Neural crest cell (in vitro differentiated cells): ENCODE results near the gene ERVV-1. TPM values are rescaled to one million over a fixed set of nuclear protein-coding genes. Genes with fewer than 3 reads are reported as not detected.

ENCODE experiments used
- DNase-seq: peaks from one replicate; pipeline ENCODE4 v3.0.0; 2021; ENCODE audit warnings: low read depth, mixed read lengths, low spot score
- H3K27ac Mint-ChIP-seq: one replicate; pipeline ENCODE4 v1.8.0; 2021; ENCODE audit warnings: mild to moderate bottlenecking, mixed read lengths; ENCODE audit not compliant: unreplicated experiment
- H3K27me3 Mint-ChIP-seq: 2 replicates; pipeline ENCODE4 v1.8.0; 2021; ENCODE audit warnings: low read depth, mild to moderate bottlenecking, mixed read lengths
- H3K36me3 Mint-ChIP-seq: 2 replicates; pipeline ENCODE4 v1.8.0; 2021; ENCODE audit warnings: low read depth, mild to moderate bottlenecking, mixed read lengths
- H3K4me1 Mint-ChIP-seq: 2 replicates; pipeline ENCODE4 v1.8.0; 2021; ENCODE audit warnings: mixed read lengths
- H3K4me3 Mint-ChIP-seq: one replicate; pipeline ENCODE4 v1.8.0; 2021; ENCODE audit warnings: mild to moderate bottlenecking, mixed read lengths
- H3K9me3 Mint-ChIP-seq: 2 replicates; pipeline ENCODE4 v1.8.0; 2021; ENCODE audit warnings: mixed read lengths
- total RNA-seq: library from RNA; stranded (reverse); gene quantifications from 2 replicates; pipeline ENCODE4 v1.2.1, GENCODE V29; 2021
- TF ChIP-seq, protein P1 (sequence below): fragments of 200-600 bp; sonication (generic); conservative IDR thresholded peaks from 2 replicates; pipeline ENCODE4 v1.5.0; 2021; ENCODE audit warnings: antibody characterized with exemption, mild to moderate bottlenecking

ERVV-1 gene
- total RNA-seq, 1 donor from 2014 or later: not detected

DNA sequence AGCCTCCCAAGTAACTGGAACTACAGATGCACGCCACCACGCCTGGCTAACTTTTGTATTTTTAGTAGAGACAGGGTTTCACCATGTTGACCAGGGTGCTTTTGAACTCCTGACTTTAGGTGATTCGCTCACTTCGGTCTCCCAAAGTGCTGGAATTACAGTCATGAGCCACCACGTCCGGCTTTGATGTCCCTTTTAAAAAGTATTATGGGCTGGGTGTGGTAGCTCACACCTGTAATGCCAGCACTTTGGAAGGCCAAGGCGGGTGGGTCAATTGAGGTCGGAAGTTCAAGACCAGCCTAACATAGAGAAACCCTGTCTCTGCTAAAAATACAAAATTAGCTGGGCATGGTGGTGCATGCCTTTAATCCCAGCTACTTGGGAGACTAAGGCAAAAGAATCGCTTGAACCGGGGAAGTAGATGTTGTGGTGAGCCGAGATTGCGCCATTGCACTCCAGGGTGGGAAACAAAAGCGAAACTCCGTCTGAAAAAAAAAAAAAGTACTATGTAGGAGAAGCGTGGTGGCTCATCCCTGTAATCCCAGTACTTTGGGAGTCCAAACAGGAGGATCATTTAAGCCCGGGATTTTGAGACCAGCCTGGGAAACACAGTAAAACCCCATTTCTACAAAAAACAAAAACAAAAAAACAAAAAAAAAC, 22.8 kb upstream of the ERVV-1 start:
- H3K27ac Mint-ChIP-seq: peak overlapping the region; percentile 27

DNA sequence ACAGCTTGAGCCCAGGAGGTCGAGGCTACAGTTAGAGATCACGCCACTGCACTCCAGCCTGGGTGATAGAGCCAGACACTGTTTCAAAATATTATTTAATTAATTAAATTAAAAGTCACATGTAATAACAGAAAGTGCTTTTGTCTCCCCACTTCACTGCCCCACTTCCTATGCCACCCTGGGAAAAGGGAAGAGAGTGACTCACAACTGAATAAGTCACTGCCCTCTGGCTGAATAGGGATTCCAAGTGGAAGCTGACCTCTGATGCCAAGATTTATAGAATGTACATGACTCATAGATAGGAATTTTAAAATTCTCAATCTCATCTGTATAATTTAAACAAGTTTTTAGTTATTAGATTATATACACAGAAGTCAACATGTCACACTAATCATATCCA, 22.2 kb upstream of the ERVV-1 start:
- Mint-ChIP-seq H3K36me3 (peaks cover 20% of the 10 kb centered on the region), H3K4me3 (peak overlapping the region; percentile 88), H3K27ac (no peak overlapping the region), H3K4me1 (peaks cover 25% of the 10 kb centered on the region), H3K27me3 (peaks cover 8% of the 10 kb centered on the region), H3K9me3 (peaks cover 10% of the 10 kb centered on the region)
- no peak for DNase-seq
- TF ChIP-seq, protein P1, sequence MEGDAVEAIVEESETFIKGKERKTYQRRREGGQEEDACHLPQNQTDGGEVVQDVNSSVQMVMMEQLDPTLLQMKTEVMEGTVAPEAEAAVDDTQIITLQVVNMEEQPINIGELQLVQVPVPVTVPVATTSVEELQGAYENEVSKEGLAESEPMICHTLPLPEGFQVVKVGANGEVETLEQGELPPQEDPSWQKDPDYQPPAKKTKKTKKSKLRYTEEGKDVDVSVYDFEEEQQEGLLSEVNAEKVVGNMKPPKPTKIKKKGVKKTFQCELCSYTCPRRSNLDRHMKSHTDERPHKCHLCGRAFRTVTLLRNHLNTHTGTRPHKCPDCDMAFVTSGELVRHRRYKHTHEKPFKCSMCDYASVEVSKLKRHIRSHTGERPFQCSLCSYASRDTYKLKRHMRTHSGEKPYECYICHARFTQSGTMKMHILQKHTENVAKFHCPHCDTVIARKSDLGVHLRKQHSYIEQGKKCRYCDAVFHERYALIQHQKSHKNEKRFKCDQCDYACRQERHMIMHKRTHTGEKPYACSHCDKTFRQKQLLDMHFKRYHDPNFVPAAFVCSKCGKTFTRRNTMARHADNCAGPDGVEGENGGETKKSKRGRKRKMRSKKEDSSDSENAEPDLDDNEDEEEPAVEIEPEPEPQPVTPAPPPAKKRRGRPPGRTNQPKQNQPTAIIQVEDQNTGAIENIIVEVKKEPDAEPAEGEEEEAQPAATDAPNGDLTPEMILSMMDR: no peak

More for the DNA sequence above, 22.8 kb upstream of the ERVV-1 start:
- no peak for DNase-seq
- Mint-ChIP-seq H3K4me1 (peaks cover 25% of the 10 kb centered on the region), H3K4me3 (no peak overlapping the region), H3K36me3 (peaks cover 26% of the 10 kb centered on the region), H3K9me3 (peaks cover 10% of the 10 kb centered on the region), H3K27me3 (peaks cover 8% of the 10 kb centered on the region)
- TF ChIP-seq, protein P1: no peak

DNA sequence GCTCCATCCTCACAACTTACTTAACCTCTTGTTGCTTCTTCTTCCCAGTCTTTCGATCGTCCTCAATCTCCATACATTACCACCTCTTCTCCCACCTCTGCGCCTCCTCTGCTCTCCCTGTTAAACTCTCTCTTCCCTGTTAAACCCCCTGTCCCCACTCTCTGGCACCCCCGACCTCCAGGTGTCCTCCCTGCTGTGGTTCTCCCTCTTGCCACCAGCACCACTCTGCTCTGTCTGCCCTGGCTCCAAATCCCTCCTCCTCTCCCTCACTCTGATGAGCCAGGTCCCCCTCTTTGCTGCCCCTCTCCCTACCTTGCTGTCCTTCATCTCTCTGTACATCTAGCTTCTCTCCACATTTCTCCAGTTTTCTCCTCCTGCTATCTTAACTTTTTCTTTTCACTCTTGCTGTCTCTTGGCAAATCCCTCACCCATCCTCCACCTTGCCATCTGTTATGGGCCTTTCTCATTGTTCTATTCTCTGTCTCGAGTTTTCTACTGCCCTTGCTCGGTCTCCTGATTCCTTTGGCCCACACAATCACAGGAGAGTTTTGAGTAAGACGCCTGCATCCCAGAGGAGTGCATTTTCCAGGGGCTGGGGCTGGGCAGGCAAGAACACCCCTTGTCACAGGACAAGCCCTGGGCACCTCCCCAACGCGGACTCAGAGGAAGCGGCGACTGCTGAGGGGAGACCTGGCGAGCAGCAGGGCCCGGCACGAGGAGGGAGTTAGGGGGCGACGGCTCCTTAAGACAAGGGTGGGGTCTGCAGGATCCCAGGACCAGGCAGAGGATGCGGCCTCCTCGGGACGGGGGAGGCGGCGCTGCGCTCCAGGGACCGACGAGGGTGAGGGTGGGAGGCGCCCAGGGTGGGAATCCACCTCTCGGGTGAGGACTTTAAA, 21.4 kb upstream of the ERVV-1 start:
- peaks cover 5% of the 10 kb centered on the region for H3K9me3 Mint-ChIP-seq
- peaks cover 8% of the 10 kb centered on the region for H3K27me3 Mint-ChIP-seq
- no peak overlapping the region for H3K27ac Mint-ChIP-seq
- TF ChIP-seq, protein P1: no peak
- H3K4me3 Mint-ChIP-seq: peak overlapping the region; percentile 88
- H3K4me1 Mint-ChIP-seq: peaks cover 25% of the 10 kb centered on the region
- peaks cover 13% of the 10 kb centered on the region for H3K36me3 Mint-ChIP-seq
- DNase-seq: no peak

DNA sequence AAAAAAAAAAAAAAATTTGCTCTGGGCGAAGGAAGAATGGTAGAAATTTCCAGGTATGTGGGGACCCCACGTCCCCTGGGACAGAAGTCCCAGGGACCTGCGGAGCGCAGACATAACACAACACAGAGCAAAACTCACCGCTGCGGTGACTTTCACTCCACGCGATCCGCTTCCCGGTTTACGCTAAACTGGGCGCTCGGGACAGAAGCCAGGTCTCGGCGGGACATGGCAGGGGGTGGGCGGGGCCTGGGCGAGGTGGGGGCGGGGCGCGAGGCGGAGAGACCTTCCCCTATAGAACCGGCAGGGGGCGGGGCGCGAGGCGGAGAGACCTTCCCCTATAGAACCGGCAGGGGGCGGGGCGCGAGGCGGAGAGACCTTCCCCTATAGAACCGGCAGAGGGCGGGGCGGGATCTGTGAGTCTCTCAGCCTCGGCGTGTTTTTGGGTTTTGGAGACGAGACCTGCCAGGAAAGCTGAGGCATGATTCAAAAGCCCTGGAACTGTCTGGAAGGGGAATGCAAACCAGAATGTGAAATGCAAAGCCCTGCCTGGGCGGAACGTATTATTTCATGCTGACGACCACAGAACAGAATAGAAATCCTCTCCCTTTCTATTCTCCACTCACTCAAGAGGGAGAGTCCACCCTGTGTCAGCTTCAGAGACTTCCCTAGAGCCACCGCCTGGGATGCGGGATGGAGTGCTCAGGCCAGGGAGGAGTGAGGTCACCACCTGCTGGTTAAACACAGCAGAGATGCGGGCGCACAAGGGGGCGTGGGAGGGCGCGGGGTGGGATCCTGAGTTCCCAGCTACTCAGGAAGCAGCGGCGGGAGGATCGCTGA, 20.2 kb upstream of the ERVV-1 start:
- Mint-ChIP-seq H3K9me3 (peaks cover 7% of the 10 kb centered on the region), H3K27ac (peak overlapping the region; percentile 71), H3K36me3 (peaks cover 7% of the 10 kb centered on the region), H3K27me3 (peaks cover 8% of the 10 kb centered on the region), H3K4me3 (peak overlapping the region; percentile 90), H3K4me1 (peaks cover 25% of the 10 kb centered on the region)
- TF ChIP-seq, protein P1: peak; percentile 87
- DNase-seq: peak; percentile 83

DNA sequence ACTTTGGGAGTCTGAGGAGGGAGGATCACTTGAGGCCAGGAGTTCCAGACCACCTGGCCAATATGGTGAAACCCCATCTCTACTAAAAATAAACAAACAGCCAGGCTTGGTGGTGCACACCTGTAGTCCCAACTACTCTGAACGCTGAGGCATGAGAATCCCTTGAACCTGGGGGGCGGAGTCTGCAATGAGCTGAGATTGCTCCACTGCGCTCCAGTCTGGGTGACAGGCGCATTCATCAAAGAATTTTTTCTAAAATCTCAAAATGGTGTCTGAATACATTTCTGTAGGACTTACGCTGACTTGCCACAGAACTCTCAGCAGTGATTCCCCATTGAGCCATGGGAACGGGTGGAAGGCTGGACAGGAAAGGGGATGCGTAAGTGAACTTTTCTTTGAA, 18.0 kb upstream of the ERVV-1 start:
- H3K4me1 Mint-ChIP-seq: peaks cover 25% of the 10 kb centered on the region
- no peak overlapping the region for H3K4me3 Mint-ChIP-seq

More for the DNA sequence above, 18.0 kb upstream of the ERVV-1 start:
- TF ChIP-seq, protein P1: no peak
- H3K27ac Mint-ChIP-seq: no peak overlapping the region
- peaks cover 7% of the 10 kb centered on the region for H3K9me3 Mint-ChIP-seq
- no peak for DNase-seq
- H3K27me3 Mint-ChIP-seq: peaks cover 8% of the 10 kb centered on the region
- H3K36me3 Mint-ChIP-seq: peaks cover 7% of the 10 kb centered on the region
